Transverse colon (tissue), 4 donors: ENCODE measurements around the gene KTN1. TPM values are rescaled to one million over a fixed set of nuclear protein-coding genes. Genes with fewer than 3 reads are reported as not detected.

Experiments used
- DNase-seq: peaks from one replicate; pipeline ENCODE4 v3.0.0-alpha.2; 2019
- H3K27ac ChIP-seq, 4 donors: fragments of 200-600 bp; sonication (generic); 2 replicates each; pipeline ENCODE4 v1.5.1; 2016 to 2018; ENCODE audit warnings: inconsistent platforms in 4 of 4
- H3K27me3 ChIP-seq: fragments of 200-600 bp; sonication (generic); 2 replicates; pipeline ENCODE4 v1.5.1; 2017; ENCODE audit warnings: inconsistent platforms
- H3K36me3 ChIP-seq, 4 donors: fragments of 200-600 bp; sonication (generic); 2 replicates each; pipeline ENCODE4 v1.5.1; 2017 to 2019; ENCODE audit warnings: inconsistent platforms in 4 of 4
- H3K4me1 ChIP-seq, 4 donors: fragments of 200-600 bp; sonication (generic); 2 replicates each; pipeline ENCODE4 v1.5.1; 2017 to 2020; ENCODE audit warnings: inconsistent platforms in 4 of 4
- H3K4me3 ChIP-seq, 4 donors: fragments of 200-600 bp; sonication (generic); 1 replicate in 1 of 4; 2 replicates in 3 of 4; pipeline versions ENCODE4 v1.5.1 to v1.6.1; 2017 to 2019; ENCODE audit warnings: inconsistent platforms in 4 of 4
- H3K9me3 ChIP-seq, 2 donors: fragments of 200-600 bp; sonication (generic); 2 replicates each; pipeline ENCODE4 v1.5.1; 2017 to 2019; ENCODE audit warnings: inconsistent platforms in 2 of 2
- EP300 ChIP-seq: sonication (generic); formaldehyde crosslinking; IDR thresholded peaks from one replicate; pipeline ENCODE4 v1.6.1; 2017; ENCODE audit warnings: antibody characterized with exemption, low read depth
- POLR2A ChIP-seq: fragments of 450-650 bp; IDR thresholded peaks from one replicate; pipeline ENCODE4 v1.6.1; 2016; ENCODE audit warnings: antibody characterized with exemption, mild to moderate bottlenecking, moderate library complexity
- POLR2AphosphoS5 ChIP-seq, 3 donors: sonication (generic); formaldehyde crosslinking; IDR thresholded peaks; one replicate each; pipeline ENCODE4 v1.6.1; 2016; ENCODE audit warnings: antibody characterized with exemption in 3 of 3
- WGBS, 2 donors: methylation state at CpG; one replicate each; pipeline ENCODE4 v1.1.5; 2018; ENCODE audit warnings: low coverage in 1 of 2; 5-methylcytosine and 5-hydroxymethylcytosine counted together
- in situ Hi-C, 4 donors: fragments of 200-750 bp; cut with MboI; loops; one replicate each; pipeline versions ENCODE4 v1.15.0 to v1.15.1; 2017; ENCODE audit warnings: low sequenced_read_pairs in 3 of 4, low pct_ligation_motif_present in 1 of 4, low pct_unique_long_range_greater_than_20kb in 1 of 4
- intact Hi-C: fragments of 100-400 bp; cut with DNase I; formaldehyde crosslinking; loops from one replicate; pipeline ENCODE4 v1.15.1; 2023; ENCODE audit warnings: low total_unique reads
- total RNA-seq, 4 donors: library from RNA; depleted of rRNA; stranded (reverse); fragments of >200 nt; gene quantifications; one replicate each; pipeline ENCODE4 v1.1.0, GENCODE V29; 2016
- TF ChIP-seq, protein P1 (sequence below), 5 experiments: fragments of 200-600 bp in 3 of 5; fragments of 450-650 bp in 2 of 5; sonication (generic) in 3 of 5; IDR thresholded peaks; 1 replicate in 2 of 5; 2 replicates in 3 of 5; pipeline ENCODE4 v1.5.1; 2016 to 2017; ENCODE audit warnings: antibody characterized with exemption in 5 of 5, inconsistent platforms in 3 of 5, mild to moderate bottlenecking in 2 of 5, moderate library complexity in 1 of 5

Gene KTN1
- total RNA-seq, 4 donors from 2014 or later, result 101 to 279 (median 129) TPM

DNA sequence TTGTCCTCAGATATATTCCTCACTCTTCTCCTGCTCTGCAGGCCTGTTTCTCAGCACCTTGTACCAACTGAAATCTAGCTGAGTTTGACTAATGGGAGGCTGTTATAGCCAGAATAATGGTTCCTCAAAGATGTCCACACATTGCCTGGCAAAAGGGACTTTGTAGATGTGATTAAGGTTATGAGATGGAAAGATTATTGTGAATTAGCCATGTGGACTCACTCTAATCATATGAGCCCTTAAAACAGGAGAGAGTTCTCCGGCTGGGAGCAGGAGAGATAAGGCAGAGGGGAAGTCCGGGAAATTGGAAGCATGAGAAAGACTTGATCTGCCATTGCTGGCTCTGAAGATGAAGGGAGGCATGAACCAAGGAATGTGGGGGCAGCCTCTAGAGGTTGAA, 40.0 kb upstream of the KTN1 start:
- H3K4me1 ChIP-seq, result no peaks in the 10 kb centered on the region
- no peak overlapping the region for H3K27ac ChIP-seq
- intact Hi-C loops, result no loop called here
- in situ Hi-C loops, result no loop called here
- H3K4me3 ChIP-seq, result no peak overlapping the region
- H3K9me3 ChIP-seq, result peaks cover 0 to 3% of the 10 kb centered on the region in 2 donors
- DNase-seq, result no peak
- H3K27me3 ChIP-seq, result no peaks in the 10 kb centered on the region
- no peaks in the 10 kb centered on the region for H3K36me3 ChIP-seq
- 78 to 94% methylated on average over 2 of the region's 2 CpGs for WGBS, 2 donors
- TF ChIP-seq, protein P1, sequence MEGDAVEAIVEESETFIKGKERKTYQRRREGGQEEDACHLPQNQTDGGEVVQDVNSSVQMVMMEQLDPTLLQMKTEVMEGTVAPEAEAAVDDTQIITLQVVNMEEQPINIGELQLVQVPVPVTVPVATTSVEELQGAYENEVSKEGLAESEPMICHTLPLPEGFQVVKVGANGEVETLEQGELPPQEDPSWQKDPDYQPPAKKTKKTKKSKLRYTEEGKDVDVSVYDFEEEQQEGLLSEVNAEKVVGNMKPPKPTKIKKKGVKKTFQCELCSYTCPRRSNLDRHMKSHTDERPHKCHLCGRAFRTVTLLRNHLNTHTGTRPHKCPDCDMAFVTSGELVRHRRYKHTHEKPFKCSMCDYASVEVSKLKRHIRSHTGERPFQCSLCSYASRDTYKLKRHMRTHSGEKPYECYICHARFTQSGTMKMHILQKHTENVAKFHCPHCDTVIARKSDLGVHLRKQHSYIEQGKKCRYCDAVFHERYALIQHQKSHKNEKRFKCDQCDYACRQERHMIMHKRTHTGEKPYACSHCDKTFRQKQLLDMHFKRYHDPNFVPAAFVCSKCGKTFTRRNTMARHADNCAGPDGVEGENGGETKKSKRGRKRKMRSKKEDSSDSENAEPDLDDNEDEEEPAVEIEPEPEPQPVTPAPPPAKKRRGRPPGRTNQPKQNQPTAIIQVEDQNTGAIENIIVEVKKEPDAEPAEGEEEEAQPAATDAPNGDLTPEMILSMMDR (IDR thresholded peaks at IDR 0.05), result no peak
- TF ChIP-seq EP300, result no peak
- TF ChIP-seq POLR2AphosphoS5 (IDR thresholded peaks at IDR 0.05), result no peak
- no peak for TF ChIP-seq POLR2A

DNA sequence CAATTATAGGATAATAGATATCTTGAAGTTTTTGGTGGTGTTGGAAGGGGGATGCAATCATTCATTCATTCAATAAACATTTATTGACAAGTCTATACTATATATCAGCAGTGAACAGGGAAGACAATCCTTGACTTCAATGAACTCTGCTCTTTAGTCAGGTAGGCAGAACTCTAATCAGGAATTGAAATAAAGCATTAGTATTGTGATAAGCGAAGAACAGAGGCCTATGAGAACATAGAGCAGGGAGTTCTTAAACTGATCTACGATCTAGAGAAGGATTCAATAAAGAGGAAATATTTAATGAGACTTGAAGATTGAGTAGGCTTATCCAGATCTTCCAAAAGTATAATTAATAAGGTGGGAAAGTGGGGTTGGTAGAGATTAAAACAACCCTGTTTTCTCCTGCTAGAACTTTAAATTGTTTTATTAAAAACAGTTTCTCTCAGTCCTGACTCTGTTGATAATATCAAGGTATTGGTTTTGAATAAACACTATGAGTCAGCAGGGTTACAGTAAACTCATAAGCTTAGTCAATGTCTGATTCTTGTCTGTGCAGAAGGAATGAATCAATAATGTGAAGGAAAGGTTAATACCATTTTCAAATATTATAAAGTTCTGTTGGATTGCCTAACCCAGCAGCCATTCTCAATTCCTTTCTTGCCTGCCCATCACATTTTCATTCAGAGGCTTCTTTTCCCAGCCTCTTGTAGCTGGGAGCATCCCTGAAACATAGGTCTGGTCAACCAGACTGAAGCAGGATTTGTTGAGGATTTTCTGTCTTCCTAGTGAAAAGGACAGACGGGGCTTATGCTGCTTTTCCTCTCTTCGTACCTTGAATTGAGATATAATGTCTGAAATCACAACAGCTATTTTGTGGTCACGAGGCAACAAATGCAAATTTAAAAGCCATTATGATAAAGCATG, 38.9 kb upstream of the KTN1 start:
- Histone ChIP-seq H3K9me3 (peaks cover 0 to 3% of the 10 kb centered on the region in 2 donors), H3K27me3 (no peaks in the 10 kb centered on the region), H3K36me3 (no peaks in the 10 kb centered on the region), H3K27ac (no peak overlapping the region), H3K4me3 (no peak overlapping the region), H3K4me1 (no peaks in the 10 kb centered on the region)
- in situ Hi-C loops, result no loop called here
- WGBS, 2 donors, result 93 to 95% methylated on average over 5 of the region's 5 CpGs
- no peak for DNase-seq
- intact Hi-C loops, result no loop called here
- TF ChIP-seq, protein P1 (IDR thresholded peaks at IDR 0.05), result no peak
- TF ChIP-seq POLR2AphosphoS5 (IDR thresholded peaks at IDR 0.05) (no peak), POLR2A (no peak), EP300 (no peak)

DNA sequence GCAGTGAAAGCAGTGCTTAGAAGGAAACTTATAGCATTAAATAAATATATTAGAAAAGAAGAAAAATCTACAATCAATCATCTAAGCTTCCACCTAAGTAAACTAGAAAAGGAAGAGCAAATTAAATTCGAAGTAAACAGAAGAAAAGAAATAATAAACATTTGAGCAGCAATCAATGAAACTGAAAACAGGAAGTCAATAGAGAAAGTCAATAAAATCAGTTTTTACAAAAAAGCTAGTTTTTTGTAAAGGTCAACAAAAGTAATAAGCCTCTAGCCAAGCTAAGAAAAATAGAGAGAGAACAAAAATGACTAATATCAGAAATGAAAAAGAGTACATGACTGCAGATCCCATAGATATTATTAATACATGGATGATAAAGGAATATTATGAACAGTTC, 34.2 kb upstream of the KTN1 start:
- 56 to 58% methylated on average over 1 of the region's 1 CpG for WGBS, 2 donors
- no peak overlapping the region for H3K27ac ChIP-seq
- no peaks in the 10 kb centered on the region for H3K27me3 ChIP-seq
- no peak overlapping the region for H3K4me3 ChIP-seq
- in situ Hi-C loops, result no loop called here
- intact Hi-C loops, result no loop called here
- no peak for DNase-seq
- H3K9me3 ChIP-seq, result no peaks in the 10 kb centered on the region
- no peaks in the 10 kb centered on the region for H3K36me3 ChIP-seq
- TF ChIP-seq POLR2A (no peak), EP300 (no peak), POLR2AphosphoS5 (IDR thresholded peaks at IDR 0.05) (no peak)
- TF ChIP-seq, protein P1 (IDR thresholded peaks at IDR 0.05), result no peak
- no peaks in the 10 kb centered on the region for H3K4me1 ChIP-seq

DNA sequence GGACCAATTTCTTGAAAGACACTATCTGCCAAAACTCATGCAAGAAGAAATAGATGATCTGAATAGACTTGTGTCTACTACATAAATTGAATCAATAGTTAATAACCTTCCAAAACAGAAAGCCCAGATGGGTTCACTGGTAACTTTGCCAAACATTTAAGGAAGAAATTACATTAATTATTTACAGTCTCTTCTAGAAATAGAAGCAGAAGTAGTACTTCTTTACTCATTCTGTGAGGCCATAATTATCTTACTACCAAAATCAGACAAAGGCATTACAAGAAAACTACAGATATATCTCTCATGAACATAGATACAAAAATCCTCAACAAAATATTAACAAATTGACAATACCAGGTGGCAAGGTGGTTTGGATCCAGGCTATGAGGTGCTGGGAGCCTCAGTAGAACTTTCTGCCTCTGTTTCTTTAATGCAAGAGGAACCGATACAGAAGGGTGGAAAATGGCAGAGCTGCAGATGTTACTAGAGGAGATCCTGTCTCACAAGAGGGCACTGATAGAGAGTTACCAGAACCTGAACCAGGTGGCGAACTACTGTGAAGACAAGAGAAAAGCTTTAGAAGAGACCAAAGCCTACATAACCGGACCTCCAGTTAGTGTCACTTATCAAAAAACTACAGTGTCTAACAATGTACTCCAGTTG, 33.7 kb upstream of the KTN1 start:
- in situ Hi-C loops, result no loop called here
- no peak for TF ChIP-seq POLR2A
- TF ChIP-seq POLR2AphosphoS5 (IDR thresholded peaks at IDR 0.05), result no peak
- no peak for TF ChIP-seq EP300
- TF ChIP-seq, protein P1 (IDR thresholded peaks at IDR 0.05), result no peak
- Histone ChIP-seq H3K27me3 (no peaks in the 10 kb centered on the region), H3K4me3 (no peak overlapping the region), H3K27ac (no peak overlapping the region), H3K36me3 (no peaks in the 10 kb centered on the region), H3K4me1 (no peaks in the 10 kb centered on the region), H3K9me3 (no peaks in the 10 kb centered on the region)
- intact Hi-C loops, result no loop called here
- 90 to 94% methylated on average over 2 to 3 of the region's 3 CpGs for WGBS, 2 donors
- DNase-seq, result no peak
